Endothelial cell (in vitro differentiated cells): Measurements from ENCODE around the gene PLXNB3. TPM values are rescaled to one million over a fixed set of nuclear protein-coding genes. Genes with fewer than 3 reads are reported as not detected.

Experiments used
- DNase-seq: peaks from one replicate; pipeline ENCODE4 v3.0.0; 2021; ENCODE audit warnings: low spot score
- H3K27ac Mint-ChIP-seq: one replicate; pipeline ENCODE4 v1.8.0; 2021; ENCODE audit warnings: mixed read lengths, inconsistent platforms; ENCODE audit not compliant: unreplicated experiment
- H3K27me3 Mint-ChIP-seq: one replicate; pipeline ENCODE4 v1.8.0; 2021; ENCODE audit warnings: mild to moderate bottlenecking, moderate library complexity, mixed read lengths, inconsistent platforms; ENCODE audit not compliant: unreplicated experiment
- H3K36me3 Mint-ChIP-seq: one replicate; pipeline ENCODE4 v1.8.0; 2021; ENCODE audit warnings: mild to moderate bottlenecking, low read depth, mixed read lengths, inconsistent platforms; ENCODE audit not compliant: unreplicated experiment
- H3K4me1 Mint-ChIP-seq: one replicate; pipeline ENCODE4 v1.8.0; 2021; ENCODE audit warnings: mild to moderate bottlenecking, mixed read lengths, inconsistent platforms; ENCODE audit not compliant: unreplicated experiment
- H3K4me3 Mint-ChIP-seq: one replicate; pipeline ENCODE4 v1.8.0; 2021; ENCODE audit warnings: mild to moderate bottlenecking, mixed read lengths, inconsistent platforms; ENCODE audit not compliant: unreplicated experiment
- H3K9me3 Mint-ChIP-seq: one replicate; pipeline ENCODE4 v1.8.0; 2021; ENCODE audit warnings: mixed read lengths, inconsistent platforms; ENCODE audit not compliant: unreplicated experiment
- CTCF ChIP-seq: fragments of 200-600 bp; sonication (generic); IDR thresholded peaks from one replicate; pipeline ENCODE4 v1.5.0; 2021; ENCODE audit warnings: antibody characterized with exemption; ENCODE audit not compliant: unreplicated experiment
- total RNA-seq: library from RNA; stranded (reverse); fragmentation: NEBNext Ultra II Directional; extraction: Animal tissue kit (Norgen Biotek cat#: 25700); gene quantifications from one replicate; pipeline ENCODE4 v1.2.1, GENCODE V29; 2021; ENCODE audit not compliant: unreplicated experiment

PLXNB3 gene
- total RNA-seq, 1 donor from 2014 or later: 11.2 TPM

- H3K27ac Mint-ChIP-seq: peak overlapping the region; percentile 67
- no peak for DNase-seq
- H3K9me3 Mint-ChIP-seq: no peaks in the 10 kb centered on the region
- no peak overlapping the region for H3K4me3 Mint-ChIP-seq
- peaks cover 16% of the 10 kb centered on the region for H3K4me1 Mint-ChIP-seq
- peaks cover 6% of the 10 kb centered on the region for H3K36me3 Mint-ChIP-seq
- peaks cover 12% of the 10 kb centered on the region for H3K27me3 Mint-ChIP-seq
- TF ChIP-seq CTCF: no peak
These were observed 38.8 kb upstream of the PLXNB3 start for GRCh38 chrX:153725039-153725831.

- Mint-ChIP-seq H3K4me3 (no peak overlapping the region), H3K27me3 (peaks cover 9% of the 10 kb centered on the region), H3K36me3 (peaks cover 10% of the 10 kb centered on the region), H3K9me3 (no peaks in the 10 kb centered on the region), H3K27ac (peak overlapping the region; percentile 67), H3K4me1 (peaks cover 16% of the 10 kb centered on the region)
- DNase-seq: no peak
- TF ChIP-seq CTCF: no peak
These were observed 38.2 kb upstream of the PLXNB3 start for GRCh38 chrX:153725832-153726285.

DNA sequence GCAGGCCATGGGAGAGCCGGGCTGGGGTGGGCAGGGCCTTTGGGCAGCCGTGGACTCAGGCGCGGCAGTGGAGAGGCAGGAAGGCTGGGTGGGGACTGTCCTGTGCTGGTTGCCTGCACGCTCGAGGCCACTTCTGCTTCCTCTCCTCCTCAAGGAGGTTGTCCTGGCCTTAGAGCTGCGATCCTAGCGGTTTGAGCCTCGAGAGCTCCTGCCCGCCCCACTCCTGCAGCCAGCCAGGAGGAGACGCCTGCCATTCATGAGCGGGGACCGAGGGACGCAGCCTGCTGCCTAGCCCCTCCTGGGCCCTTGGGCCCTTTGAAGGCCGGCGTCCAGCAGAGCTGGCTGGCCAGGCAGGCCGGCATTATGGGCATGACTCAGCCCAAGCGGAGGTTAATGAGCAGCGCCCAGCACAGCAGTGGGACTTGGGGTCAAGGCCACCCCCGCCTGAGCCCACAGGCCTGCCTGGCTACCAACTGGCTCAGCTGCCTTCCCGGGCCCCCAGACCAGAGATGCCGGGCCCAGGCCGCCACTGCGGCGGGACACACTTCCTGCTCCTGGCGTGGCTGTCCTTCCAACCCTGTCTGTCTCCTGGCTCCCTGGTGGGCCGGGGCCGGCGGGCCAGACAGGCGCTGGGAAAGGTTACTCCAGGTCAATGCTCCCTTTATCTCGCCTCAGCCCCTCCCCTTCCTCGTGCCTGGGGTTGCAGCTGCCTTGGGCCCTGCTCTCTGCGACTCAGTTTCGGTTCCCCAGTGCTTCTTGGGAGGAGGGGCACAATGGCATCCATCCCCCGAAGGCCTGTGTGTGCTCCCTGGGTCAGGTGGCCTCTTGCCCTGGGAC is 37.5 kb upstream of the PLXNB3 start:
- Mint-ChIP-seq H3K4me3 (no peak overlapping the region), H3K27me3 (peaks cover 9% of the 10 kb centered on the region), H3K27ac (no peak overlapping the region), H3K9me3 (no peaks in the 10 kb centered on the region), H3K36me3 (peaks cover 14% of the 10 kb centered on the region), H3K4me1 (peaks cover 16% of the 10 kb centered on the region)
- no peak for TF ChIP-seq CTCF
- DNase-seq: peak; percentile 47

DNA sequence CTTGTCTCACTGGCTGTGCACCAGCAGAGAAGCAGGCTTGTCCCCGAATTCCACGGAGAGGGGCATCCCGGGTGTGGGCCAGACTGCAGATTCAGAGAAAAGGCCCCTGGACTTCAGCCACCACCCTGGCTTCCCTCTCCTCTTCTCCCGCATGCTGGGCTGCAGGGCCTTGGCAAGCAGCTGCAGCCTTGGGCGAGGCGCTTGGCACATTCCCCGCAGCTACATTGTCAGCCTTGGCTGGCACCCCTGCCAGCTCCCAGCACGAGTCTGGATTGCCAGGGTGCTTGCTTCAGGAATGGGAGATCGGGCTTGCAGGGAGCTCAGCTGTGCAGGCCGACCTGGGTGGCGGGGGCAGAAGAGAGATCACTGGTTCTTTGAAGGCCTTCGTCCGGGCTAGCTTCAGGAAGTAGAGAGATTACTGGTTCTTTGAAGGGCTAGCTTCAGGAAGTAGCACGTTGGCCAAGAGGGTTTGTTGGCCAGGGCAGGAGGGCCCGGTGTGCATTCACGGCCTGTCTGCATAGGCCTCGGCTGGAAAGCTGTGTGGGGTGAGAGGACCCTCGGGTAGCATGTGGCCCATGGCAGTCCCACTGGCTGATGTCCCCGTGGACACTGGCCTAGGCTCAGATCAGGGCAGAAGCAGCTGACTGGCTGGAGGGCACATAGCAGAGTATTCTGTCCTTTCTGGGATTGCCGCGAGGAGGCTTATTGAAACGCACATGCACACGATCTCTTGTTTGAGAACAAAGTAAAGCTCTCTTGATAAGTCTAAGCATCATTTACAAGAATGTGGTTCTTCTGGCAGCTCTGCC is 36.7 kb upstream of the PLXNB3 start:
- DNase-seq: no peak
- H3K27ac Mint-ChIP-seq: no peak overlapping the region
- H3K4me1 Mint-ChIP-seq: peaks cover 11% of the 10 kb centered on the region
- H3K9me3 Mint-ChIP-seq: no peaks in the 10 kb centered on the region
- TF ChIP-seq CTCF: no peak
- peaks cover 9% of the 10 kb centered on the region for H3K27me3 Mint-ChIP-seq
- H3K4me3 Mint-ChIP-seq: no peak overlapping the region
- peaks cover 14% of the 10 kb centered on the region for H3K36me3 Mint-ChIP-seq
